Parathyroid adenoma (tissue), 2 donors: Measurements from ENCODE around the gene SNX8.

Experiments
- H2AFZ ChIP-seq: fragments of 300-600 bp; sonication (generic); one replicate; pipeline ENCODE4 v1.7.0; 2017; ENCODE audit warnings: antibody characterized with exemption, mild to moderate bottlenecking
- H3K27ac ChIP-seq: fragments of 300-600 bp; sonication (generic); one replicate; pipeline ENCODE4 v1.7.0; 2017
- H3K27me3 ChIP-seq: fragments of 300-600 bp; sonication (generic); one replicate; pipeline ENCODE4 v1.7.0; 2017; ENCODE audit warnings: low read length; ENCODE audit not compliant: control insufficient read depth, insufficient read depth
- H3K36me3 ChIP-seq: fragments of 300-600 bp; sonication (generic); one replicate; pipeline ENCODE4 v1.7.0; 2017; ENCODE audit warnings: low read length; ENCODE audit not compliant: control insufficient read depth, insufficient read depth
- H3K4me1 ChIP-seq: fragments of 300-600 bp; sonication (generic); one replicate; pipeline ENCODE4 v1.7.0; 2017; ENCODE audit warnings: control low read depth
- H3K4me2 ChIP-seq: fragments of 300-600 bp; sonication (generic); one replicate; pipeline ENCODE4 v1.7.0; 2017; ENCODE audit warnings: low read length
- H3K4me3 ChIP-seq: fragments of 300-600 bp; sonication (generic); one replicate; pipeline ENCODE4 v1.7.0; 2017; ENCODE audit warnings: low read depth, low read length
- H3K79me2 ChIP-seq: fragments of 300-600 bp; sonication (generic); one replicate; pipeline ENCODE4 v1.7.0; 2017; ENCODE audit warnings: control low read depth
- H3K9ac ChIP-seq: fragments of 300-600 bp; sonication (generic); one replicate; pipeline ENCODE4 v1.7.0; 2017; ENCODE audit warnings: mild to moderate bottlenecking
- H3K9me3 ChIP-seq: fragments of 300-600 bp; sonication (generic); one replicate; pipeline ENCODE4 v1.7.0; 2017; ENCODE audit warnings: low read length; ENCODE audit not compliant: control insufficient read depth
- CTCF ChIP-seq: fragments of 300-600 bp; sonication (generic); IDR thresholded peaks from one replicate; pipeline ENCODE4 v1.7.0; 2017; ENCODE audit warnings: antibody characterized with exemption, mild to moderate bottlenecking
- donor health status: primary hyperparathyroidism.

Gene SNX8

DNA sequence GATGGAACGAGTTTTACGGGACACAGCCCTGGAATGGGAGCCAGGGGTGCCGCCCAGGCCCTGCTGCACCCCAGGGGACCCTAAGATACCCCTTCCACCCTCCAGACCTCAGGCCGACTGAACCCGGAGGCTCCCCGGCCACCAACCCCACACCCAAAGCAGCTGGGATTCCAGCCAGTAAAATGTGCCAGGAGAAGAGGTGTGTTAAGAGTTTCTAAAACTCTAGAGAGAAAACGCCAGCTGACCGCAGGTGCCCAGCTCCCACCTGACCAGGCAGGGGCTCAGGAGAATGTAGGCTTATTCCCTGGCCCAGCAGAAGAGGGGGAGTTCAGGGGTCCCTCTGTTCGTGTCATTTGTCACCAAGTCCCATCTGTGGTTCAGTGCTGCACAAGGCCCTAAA lies 54.8 kb downstream of the SNX8 start:
- H3K27me3 ChIP-seq: no peaks in the 10 kb centered on the region
- H3K4me1 ChIP-seq: no peaks in the 10 kb centered on the region
- H3K36me3 ChIP-seq: no peaks in the 10 kb centered on the region
- H3K27ac ChIP-seq: no peak overlapping the region
- H3K4me2 ChIP-seq: no peak overlapping the region
- no peak overlapping the region for H3K9ac ChIP-seq
- H3K9me3 ChIP-seq: no peaks in the 10 kb centered on the region
- no peaks in the 10 kb centered on the region for H3K79me2 ChIP-seq
- no peak for TF ChIP-seq CTCF
- H3K4me3 ChIP-seq: no peak overlapping the region
- H2AFZ ChIP-seq: no peak overlapping the region

- no peaks in the 10 kb centered on the region for H3K36me3 ChIP-seq
- no peak overlapping the region for H3K9ac ChIP-seq
- H3K4me1 ChIP-seq: no peaks in the 10 kb centered on the region
- H3K4me2 ChIP-seq: no peak overlapping the region
- no peaks in the 10 kb centered on the region for H3K9me3 ChIP-seq
- H3K27me3 ChIP-seq: no peaks in the 10 kb centered on the region
- no peak overlapping the region for H3K4me3 ChIP-seq
- no peak for TF ChIP-seq CTCF
- no peak overlapping the region for H2AFZ ChIP-seq
- no peak overlapping the region for H3K27ac ChIP-seq
- H3K79me2 ChIP-seq: no peaks in the 10 kb centered on the region
These were observed 55.4 kb downstream of the SNX8 start for GRCh38 chr7:2258661-2259365.

DNA sequence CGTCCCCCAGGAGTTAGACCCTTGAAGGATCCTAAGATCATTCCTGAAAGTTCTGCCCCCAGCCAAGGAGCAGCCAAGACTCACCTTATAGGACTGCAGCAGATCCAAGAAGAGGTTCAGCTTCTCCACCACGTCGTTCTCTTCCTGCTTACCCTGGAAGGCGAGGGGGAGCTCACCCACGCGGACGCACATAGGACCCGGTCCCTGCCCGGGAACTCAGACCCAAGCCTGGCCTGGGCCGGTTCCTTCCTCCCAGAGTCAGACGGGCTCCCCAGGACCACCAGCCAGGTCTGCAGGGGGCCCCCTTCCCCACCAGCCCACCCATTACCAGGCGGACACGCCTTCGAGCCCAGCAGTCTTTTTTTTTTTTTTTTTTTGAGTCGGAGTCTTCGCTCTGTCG lies 56.6 kb downstream of the SNX8 start:
- H3K4me1 ChIP-seq: no peaks in the 10 kb centered on the region
- no peak overlapping the region for H2AFZ ChIP-seq
- H3K27ac ChIP-seq: no peak overlapping the region
- no peaks in the 10 kb centered on the region for H3K36me3 ChIP-seq
- no peak overlapping the region for H3K4me2 ChIP-seq
- H3K79me2 ChIP-seq: no peaks in the 10 kb centered on the region
- no peaks in the 10 kb centered on the region for H3K9me3 ChIP-seq
- no peak for TF ChIP-seq CTCF
- H3K9ac ChIP-seq: no peak overlapping the region
- no peaks in the 10 kb centered on the region for H3K27me3 ChIP-seq
- H3K4me3 ChIP-seq: no peak overlapping the region

- Histone ChIP-seq H3K27ac (no peak overlapping the region), H3K4me3 (no peak overlapping the region), H3K79me2 (no peaks in the 10 kb centered on the region), H3K27me3 (no peaks in the 10 kb centered on the region), H3K36me3 (no peaks in the 10 kb centered on the region), H3K9ac (no peak overlapping the region), H2AFZ (no peak overlapping the region), H3K9me3 (no peaks in the 10 kb centered on the region), H3K4me1 (no peaks in the 10 kb centered on the region), H3K4me2 (no peak overlapping the region)
- no peak for TF ChIP-seq CTCF
These were observed 57.1 kb downstream of the SNX8 start for GRCh38 chr7:2257046-2257551.
